Transverse colon (tissue), 4 donors: ENCODE measurements around the gene STYK1. TPM values are rescaled to one million over a fixed set of nuclear protein-coding genes. Genes with fewer than 3 reads are reported as not detected.
"Not testable (repeated sequence)": the region's sequence is repeated elsewhere in the genome, so short reads cannot be mapped to it uniquely, and the experiment has no call there.

Source experiments
- DNase-seq: peaks from one replicate; pipeline ENCODE4 v3.0.0-alpha.2; 2019
- H3K27ac ChIP-seq, 4 donors: fragments of 200-600 bp; sonication (generic); 2 replicates each; pipeline ENCODE4 v1.5.1; 2016 to 2018; ENCODE audit warnings: inconsistent platforms in 4 of 4
- H3K27me3 ChIP-seq: fragments of 200-600 bp; sonication (generic); 2 replicates; pipeline ENCODE4 v1.5.1; 2017; ENCODE audit warnings: inconsistent platforms
- H3K36me3 ChIP-seq, 4 donors: fragments of 200-600 bp; sonication (generic); 2 replicates each; pipeline ENCODE4 v1.5.1; 2017 to 2019; ENCODE audit warnings: inconsistent platforms in 4 of 4
- H3K4me1 ChIP-seq, 4 donors: fragments of 200-600 bp; sonication (generic); 2 replicates each; pipeline ENCODE4 v1.5.1; 2017 to 2020; ENCODE audit warnings: inconsistent platforms in 4 of 4
- H3K4me3 ChIP-seq, 4 donors: fragments of 200-600 bp; sonication (generic); 1 replicate in 1 of 4; 2 replicates in 3 of 4; pipeline versions ENCODE4 v1.5.1 to v1.6.1; 2017 to 2019; ENCODE audit warnings: inconsistent platforms in 4 of 4
- H3K9me3 ChIP-seq, 2 donors: fragments of 200-600 bp; sonication (generic); 2 replicates each; pipeline ENCODE4 v1.5.1; 2017 to 2019; ENCODE audit warnings: inconsistent platforms in 2 of 2
- EP300 ChIP-seq: sonication (generic); formaldehyde crosslinking; IDR thresholded peaks from one replicate; pipeline ENCODE4 v1.6.1; 2017; ENCODE audit warnings: antibody characterized with exemption, low read depth
- POLR2A ChIP-seq: fragments of 450-650 bp; IDR thresholded peaks from one replicate; pipeline ENCODE4 v1.6.1; 2016; ENCODE audit warnings: antibody characterized with exemption, mild to moderate bottlenecking, moderate library complexity
- POLR2AphosphoS5 ChIP-seq, 3 donors: sonication (generic); formaldehyde crosslinking; IDR thresholded peaks; one replicate each; pipeline ENCODE4 v1.6.1; 2016; ENCODE audit warnings: antibody characterized with exemption in 3 of 3
- WGBS, 2 donors: methylation state at CpG; one replicate each; pipeline ENCODE4 v1.1.5; 2018; ENCODE audit warnings: low coverage in 1 of 2; 5-methylcytosine and 5-hydroxymethylcytosine counted together
- in situ Hi-C, 4 donors: fragments of 200-750 bp; cut with MboI; loops; one replicate each; pipeline versions ENCODE4 v1.15.0 to v1.15.1; 2017; ENCODE audit warnings: low sequenced_read_pairs in 3 of 4, low pct_ligation_motif_present in 1 of 4, low pct_unique_long_range_greater_than_20kb in 1 of 4
- intact Hi-C: fragments of 100-400 bp; cut with DNase I; formaldehyde crosslinking; loops from one replicate; pipeline ENCODE4 v1.15.1; 2023; ENCODE audit warnings: low total_unique reads
- total RNA-seq, 4 donors: library from RNA; depleted of rRNA; stranded (reverse); fragments of >200 nt; gene quantifications; one replicate each; pipeline ENCODE4 v1.1.0, GENCODE V29; 2016
- TF ChIP-seq, protein P1 (sequence below), 5 experiments: fragments of 200-600 bp in 3 of 5; fragments of 450-650 bp in 2 of 5; sonication (generic) in 3 of 5; IDR thresholded peaks; 1 replicate in 2 of 5; 2 replicates in 3 of 5; pipeline ENCODE4 v1.5.1; 2016 to 2017; ENCODE audit warnings: antibody characterized with exemption in 5 of 5, inconsistent platforms in 3 of 5, mild to moderate bottlenecking in 2 of 5, moderate library complexity in 1 of 5

Gene STYK1
- total RNA-seq, 4 donors from 2014 or later: 8.4 to 41.6 (median 19.2) TPM

GRCh38 chr12:10612984-10613348 lies 60.9 kb downstream of the STYK1 start:
- DNase-seq: no peak
- H3K27ac ChIP-seq: peak overlapping the region; percentile 85 to 96 (median 92)
- peaks cover 0 to 12% (median 3%) of the 10 kb centered on the region in 4 donors for H3K36me3 ChIP-seq
- peaks cover 8 to 22% (median 13%) of the 10 kb centered on the region in 4 donors for H3K4me1 ChIP-seq
- no peaks in the 10 kb centered on the region for H3K27me3 ChIP-seq
- peak overlapping the region; percentile 70 to 96 (median 84) for H3K4me3 ChIP-seq
- 0 to 1% methylated on average over 1 to 6 of the region's 6 CpGs for WGBS, 2 donors
- in situ Hi-C loops (loop anchor here in 1 of 4 donors (25.0 kb wide), 1 partner anchor 124 kb away; no protein-coding TSS in a partner anchor), intact Hi-C loops (loop anchor here (10.0 kb wide), 1 partner anchor 142 kb away; no protein-coding TSS in a partner anchor)
- no peaks in the 10 kb centered on the region for H3K9me3 ChIP-seq
- no peak for TF ChIP-seq EP300
- TF ChIP-seq, protein P1, sequence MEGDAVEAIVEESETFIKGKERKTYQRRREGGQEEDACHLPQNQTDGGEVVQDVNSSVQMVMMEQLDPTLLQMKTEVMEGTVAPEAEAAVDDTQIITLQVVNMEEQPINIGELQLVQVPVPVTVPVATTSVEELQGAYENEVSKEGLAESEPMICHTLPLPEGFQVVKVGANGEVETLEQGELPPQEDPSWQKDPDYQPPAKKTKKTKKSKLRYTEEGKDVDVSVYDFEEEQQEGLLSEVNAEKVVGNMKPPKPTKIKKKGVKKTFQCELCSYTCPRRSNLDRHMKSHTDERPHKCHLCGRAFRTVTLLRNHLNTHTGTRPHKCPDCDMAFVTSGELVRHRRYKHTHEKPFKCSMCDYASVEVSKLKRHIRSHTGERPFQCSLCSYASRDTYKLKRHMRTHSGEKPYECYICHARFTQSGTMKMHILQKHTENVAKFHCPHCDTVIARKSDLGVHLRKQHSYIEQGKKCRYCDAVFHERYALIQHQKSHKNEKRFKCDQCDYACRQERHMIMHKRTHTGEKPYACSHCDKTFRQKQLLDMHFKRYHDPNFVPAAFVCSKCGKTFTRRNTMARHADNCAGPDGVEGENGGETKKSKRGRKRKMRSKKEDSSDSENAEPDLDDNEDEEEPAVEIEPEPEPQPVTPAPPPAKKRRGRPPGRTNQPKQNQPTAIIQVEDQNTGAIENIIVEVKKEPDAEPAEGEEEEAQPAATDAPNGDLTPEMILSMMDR (IDR thresholded peaks at IDR 0.05): no peak

GRCh38 chr12:10612110-10612509 lies 61.7 kb downstream of the STYK1 start:
- in situ Hi-C loops: loop anchor here in 1 of 4 donors (25.0 kb wide), 1 partner anchor 125 kb away; no protein-coding TSS in a partner anchor
- Histone ChIP-seq H3K27me3 (no peaks in the 10 kb centered on the region), H3K9me3 (no peaks in the 10 kb centered on the region), H3K27ac (peak overlapping the region in 1 of 4 donors; percentile 85), H3K4me1 (peaks cover 8 to 22% (median 13%) of the 10 kb centered on the region in 4 donors), H3K36me3 (peaks cover 0 to 14% (median 3%) of the 10 kb centered on the region in 4 donors), H3K4me3 (peak overlapping the region in 1 of 4 donors; percentile 96)
- TF ChIP-seq POLR2A (no peak), POLR2AphosphoS5 (IDR thresholded peaks at IDR 0.05) (no peak), EP300 (no peak)
- TF ChIP-seq, protein P1 (IDR thresholded peaks at IDR 0.05): no peak
- WGBS, 2 donors: 56 to 78% methylated on average over 2 to 6 of the region's 6 CpGs
- intact Hi-C loops: loop anchor here (10.0 kb wide), 1 partner anchor 143 kb away; no protein-coding TSS in a partner anchor
- no peak for DNase-seq

DNA sequence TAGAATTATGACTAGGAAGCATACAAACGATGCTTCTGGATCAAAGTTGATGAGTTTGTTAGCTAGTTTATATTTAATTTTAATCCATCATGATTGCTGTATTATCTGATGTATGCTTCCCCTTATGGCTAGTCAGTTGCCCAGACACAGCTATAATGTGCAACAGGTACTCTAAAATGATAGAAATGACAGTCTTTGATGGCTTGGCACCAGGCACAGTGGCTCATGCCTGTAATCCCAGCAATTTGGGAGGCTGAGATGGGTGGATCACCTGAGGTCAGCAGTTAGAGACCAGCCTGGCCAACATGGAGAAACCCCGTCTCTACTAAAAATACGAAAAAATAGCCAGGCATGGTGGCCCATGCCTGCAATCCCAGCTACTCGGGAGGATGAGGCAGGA lies 62.6 kb downstream of the STYK1 start:
- Histone ChIP-seq H3K4me1 (peaks cover 8 to 22% (median 13%) of the 10 kb centered on the region in 4 donors), H3K36me3 (peaks cover 0 to 20% (median 5%) of the 10 kb centered on the region in 4 donors)
- H3K9me3 ChIP-seq, H3K4me3 ChIP-seq, H3K27me3 ChIP-seq, H3K27ac ChIP-seq, DNase-seq: not testable (repeated sequence)
- in situ Hi-C loops (loop anchor here in 1 of 4 donors (25.0 kb wide), 1 partner anchor 126 kb away; no protein-coding TSS in a partner anchor), intact Hi-C loops (loop anchor here (10.0 kb wide), 1 partner anchor 144 kb away; no protein-coding TSS in a partner anchor)
- WGBS, 2 donors: 50 to 83% methylated on average over 1 to 4 of the region's 4 CpGs

DNA sequence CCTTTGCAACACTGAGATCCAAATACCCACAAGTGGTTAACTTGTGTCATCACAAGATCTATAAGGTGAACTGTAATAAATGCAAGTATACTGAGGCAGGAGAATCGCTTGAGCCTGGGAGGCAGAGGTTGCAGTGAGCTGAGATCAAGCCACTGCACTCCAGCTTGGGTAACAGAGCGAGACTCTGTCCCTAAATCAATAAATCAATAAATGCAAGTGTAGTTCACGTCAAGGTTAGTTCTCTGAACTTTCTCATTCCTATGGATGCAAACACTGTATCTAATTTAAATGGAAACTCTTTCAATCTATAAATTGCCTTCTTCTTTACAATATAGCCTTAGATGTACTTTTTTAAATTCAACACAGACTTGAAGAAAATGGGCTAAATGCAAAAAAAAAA lies 63.7 kb downstream of the STYK1 start:
- TF ChIP-seq POLR2AphosphoS5 (IDR thresholded peaks at IDR 0.05) (no peak), POLR2A (no peak), EP300 (no peak)
- TF ChIP-seq, protein P1 (IDR thresholded peaks at IDR 0.05): no peak
- in situ Hi-C loops: loop anchor here in 1 of 4 donors (25.0 kb wide), 1 partner anchor 127 kb away; no protein-coding TSS in a partner anchor
- no peak for DNase-seq
- Histone ChIP-seq H3K27ac (no peak overlapping the region), H3K4me3 (no peak overlapping the region), H3K36me3 (peaks cover 0 to 20% (median 5%) of the 10 kb centered on the region in 4 donors), H3K4me1 (peaks cover 8 to 22% (median 13%) of the 10 kb centered on the region in 4 donors), H3K9me3 (no peaks in the 10 kb centered on the region), H3K27me3 (no peaks in the 10 kb centered on the region)
- WGBS, 2 donors: 81 to 87% methylated on average over 3 of the region's 3 CpGs
- intact Hi-C loops: loop anchor here (10.0 kb wide), 1 partner anchor 145 kb away; no protein-coding TSS in a partner anchor
